Measurements from ENCODE around the gene SCG5.

GRCh38 chr15:32715276-32715675 is 73.8 kb downstream of the SCG5 start:
- TF ChIP-seq CTCF (IDR thresholded peaks at IDR 0.05) = no peak
- TF ChIP-seq TAF1 (IDR thresholded peaks at IDR 0.05; ENCODE audit: borderline replicate concordance, low read depth, low read length) = no peak
- TF ChIP-seq CHD2 (IDR thresholded peaks at IDR 0.05; ENCODE audit: low read length, partially characterized antibody) = no peak
- TF ChIP-seq MXI1 (IDR thresholded peaks at IDR 0.05; ENCODE audit: low read depth, low read length) = no peak
- no peak for TF ChIP-seq EP300 (IDR thresholded peaks at IDR 0.05; ENCODE audit: borderline replicate concordance in 1 of 2, low read depth in 1 of 2, low read length in 1 of 2)
- TF ChIP-seq EZH2phosphoT487 (IDR thresholded peaks at IDR 0.05; ENCODE audit: borderline replicate concordance, low read depth) = no peak
- no peak for TF ChIP-seq RCOR1 (IDR thresholded peaks at IDR 0.05; ENCODE audit: low read length)
- no peak for TF ChIP-seq NFIC (IDR thresholded peaks at IDR 0.05; ENCODE audit: borderline replicate concordance)
- TF ChIP-seq RFX5 (IDR thresholded peaks at IDR 0.05; ENCODE audit: low read length) = no peak
- TF ChIP-seq, protein P1, sequence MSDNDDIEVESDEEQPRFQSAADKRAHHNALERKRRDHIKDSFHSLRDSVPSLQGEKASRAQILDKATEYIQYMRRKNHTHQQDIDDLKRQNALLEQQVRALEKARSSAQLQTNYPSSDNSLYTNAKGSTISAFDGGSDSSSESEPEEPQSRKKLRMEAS (IDR thresholded peaks at IDR 0.05; ENCODE audit: low read depth) = no peak
- no peak for TF ChIP-seq REST (IDR thresholded peaks at IDR 0.05; ENCODE audit: low read depth, low read length)
- no peak for TF ChIP-seq JUND (IDR thresholded peaks at IDR 0.05)
- TF ChIP-seq SIN3A (IDR thresholded peaks at IDR 0.05; ENCODE audit: borderline replicate concordance, low read depth, low read length) = no peak
- TF ChIP-seq USF2 (IDR thresholded peaks at IDR 0.05; ENCODE audit: borderline replicate concordance, low read depth, low read length) = no peak

Measured in SK-N-SH (cell line).